GM21447 (cell line): Measurements from ENCODE around the gene ALG14.

Source experiments
- ATAC-seq: cut with Tn5 transposase; IDR thresholded peaks from one replicate; pipeline ENCODE4 v1.9.1; 2021; ENCODE audit not compliant: unreplicated experiment

Gene ALG14

GRCh38 chr1:94934551-94934950 is 138.2 kb downstream of the ALG14 start:
- ATAC-seq, result no peak

GRCh38 chr1:94931254-94931841 is 141.4 kb downstream of the ALG14 start:
- no peak for ATAC-seq

GRCh38 chr1:94929351-94930217 is 143.2 kb downstream of the ALG14 start:
- ATAC-seq, result no peak

GRCh38 chr1:94928293-94928939 is 144.3 kb downstream of the ALG14 start:
- no peak for ATAC-seq

- peak; percentile 20 for ATAC-seq
Measured at GRCh38 chr1:94927405-94928175, 145.2 kb downstream of the ALG14 start.

- ATAC-seq, result peak; percentile 83
Measured at GRCh38 chr1:94926915-94927404, 145.8 kb downstream of the ALG14 start, which contains the start of gene CNN3. Gene CNN3 (minus strand): TSS chr1:94927110. CDS start chr1:94926894, 216 bp downstream.

GRCh38 chr1:94926126-94926914 is 146.4 kb downstream of the ALG14 start:
- peak; percentile 30 for ATAC-seq

GRCh38 chr1:94925561-94926125 is 147.1 kb downstream of the ALG14 start:
- ATAC-seq, result no peak

GRCh38 chr1:94925004-94925403 is 147.7 kb downstream of the ALG14 start:
- no peak for ATAC-seq
